ENCODE data around the gene NHSL2. TPM values are rescaled to one million over a fixed set of nuclear protein-coding genes. Genes with fewer than 3 reads are reported as not detected.
A peak's percentile ranks its signal among the peaks of the same experiment; 100 is the strongest.

NHSL2 gene
- total RNA-seq, 4 donors from 2014 or later: 1.5 to 2.7 (median 2.1) TPM

GRCh38 chrX:72020788-72021187, 110.1 kb downstream of the NHSL2 start:
- no peak overlapping the region for H3K27ac ChIP-seq
- in situ Hi-C loops (cut with MboI; ENCODE audit: low sequenced_read_pairs in 4 of 4): loop anchor here in 1 of 4 donors (25.0 kb wide), 1 partner anchor 517 kb away; no protein-coding TSS in a partner anchor
- no peak for ATAC-seq
- intact Hi-C loops (cut with DNase I; ENCODE audit: low total_unique reads): no loop called here
- H3K36me3 ChIP-seq: no peaks in the 10 kb centered on the region
- no peaks in the 10 kb centered on the region for H3K9me3 ChIP-seq
- no peak for DNase-seq
- peaks cover 0 to 6% (median 0%) of the 10 kb centered on the region in 3 donors for H3K27me3 ChIP-seq
- TF ChIP-seq POLR2A (IDR thresholded peaks at IDR 0.05) (no peak), CTCF (IDR thresholded peaks at IDR 0.05 in 4 of 5, conservative IDR thresholded peaks at IDR 0.05 in 1 of 5) (no peak)
- no peak overlapping the region for H3K4me3 ChIP-seq
- no peaks in the 10 kb centered on the region for H3K4me1 ChIP-seq

GRCh38 chrX:72021975-72022374, 111.3 kb downstream of the NHSL2 start:
- Histone ChIP-seq H3K27ac (no peak overlapping the region), H3K36me3 (no peaks in the 10 kb centered on the region), H3K4me1 (no peaks in the 10 kb centered on the region), H3K9me3 (no peaks in the 10 kb centered on the region), H3K4me3 (no peak overlapping the region), H3K27me3 (peaks cover 0 to 2% (median 0%) of the 10 kb centered on the region in 3 donors)
- DNase-seq (no peak), ATAC-seq (no peak)
- TF ChIP-seq CTCF (IDR thresholded peaks at IDR 0.05 in 4 of 5, conservative IDR thresholded peaks at IDR 0.05 in 1 of 5) (peak in 1 of 5 experiments; percentile 27), POLR2A (IDR thresholded peaks at IDR 0.05) (no peak)
- intact Hi-C loops (cut with DNase I; ENCODE audit: low total_unique reads) (no loop called here), in situ Hi-C loops (cut with MboI; ENCODE audit: low sequenced_read_pairs in 4 of 4) (loop anchor here in 1 of 4 donors (25.0 kb wide), 1 partner anchor 515 kb away; no protein-coding TSS in a partner anchor)

GRCh38 chrX:72023071-72023470, 112.4 kb downstream of the NHSL2 start:
- in situ Hi-C loops (cut with MboI; ENCODE audit: low sequenced_read_pairs in 4 of 4) (loop anchor here in 1 of 4 donors (25.0 kb wide), 1 partner anchor 514 kb away; no protein-coding TSS in a partner anchor), intact Hi-C loops (cut with DNase I; ENCODE audit: low total_unique reads) (no loop called here)
- H3K9me3 ChIP-seq: no peaks in the 10 kb centered on the region

GRCh38 chrX:72025236-72025770, 114.7 kb downstream of the NHSL2 start:
- Histone ChIP-seq H3K36me3 (no peaks in the 10 kb centered on the region), H3K27me3 (no peaks in the 10 kb centered on the region), H3K9me3 (no peaks in the 10 kb centered on the region), H3K4me3 (no peak overlapping the region), H3K27ac (no peak overlapping the region), H3K4me1 (no peaks in the 10 kb centered on the region)
- intact Hi-C loops (cut with DNase I; ENCODE audit: low total_unique reads): no loop called here
- no peak for ATAC-seq
- in situ Hi-C loops (cut with MboI; ENCODE audit: low sequenced_read_pairs in 4 of 4): no loop called here
- TF ChIP-seq CTCF (IDR thresholded peaks at IDR 0.05 in 4 of 5, conservative IDR thresholded peaks at IDR 0.05 in 1 of 5) (no peak), POLR2A (IDR thresholded peaks at IDR 0.05) (no peak)
- no peak for DNase-seq

More at GRCh38 chrX:72023071-72023470, 112.4 kb downstream of the NHSL2 start:
- ATAC-seq: no peak
- TF ChIP-seq POLR2A (IDR thresholded peaks at IDR 0.05) (no peak), CTCF (IDR thresholded peaks at IDR 0.05 in 4 of 5, conservative IDR thresholded peaks at IDR 0.05 in 1 of 5) (no peak)
- Histone ChIP-seq H3K36me3 (no peaks in the 10 kb centered on the region), H3K4me3 (no peak overlapping the region), H3K27ac (no peak overlapping the region), H3K4me1 (no peaks in the 10 kb centered on the region), H3K27me3 (no peaks in the 10 kb centered on the region)
- DNase-seq: no peak
